ENCODE measurements around the gene VASH2. TPM values are rescaled to one million over a fixed set of nuclear protein-coding genes. Genes with fewer than 3 reads are reported as not detected.
A peak's percentile ranks its signal among the peaks of the same experiment; 100 is the strongest.

The VASH2 gene
- total RNA-seq, 1 donor from 2014 or later, result 1.2 TPM

GRCh38 chr1:212926372-212926771 lies 24.0 kb upstream of the VASH2 start:
- Histone ChIP-seq H3K36me3 (no peaks in the 10 kb centered on the region), H3K27ac (replicated peaks) (no peak overlapping the region), H3K9me3 (replicated peaks) (peaks cover 8% of the 10 kb centered on the region), H3K27me3 (ENCODE audit: low read depth) (peaks cover 30% of the 10 kb centered on the region), H3K4me1 (no peaks in the 10 kb centered on the region), H3K4me3 (no peak overlapping the region)
- intact Hi-C loops (cut with micrococcal nuclease), result no loop called here
- no peak for DNase-seq
- TF ChIP-seq CTCF (IDR thresholded peaks at IDR 0.05; ENCODE audit: borderline replicate concordance), result no peak

- no peaks in the 10 kb centered on the region for H3K36me3 ChIP-seq
- H3K27me3 ChIP-seq (ENCODE audit: low read depth), result peaks cover 14% of the 10 kb centered on the region
- intact Hi-C loops (cut with micrococcal nuclease), result no loop called here
- H3K27ac ChIP-seq (replicated peaks), result peak overlapping the region; percentile 27
- no peak for DNase-seq
- peaks cover 8% of the 10 kb centered on the region for H3K9me3 ChIP-seq (replicated peaks)
- no peaks in the 10 kb centered on the region for H3K4me1 ChIP-seq
- no peak overlapping the region for H3K4me3 ChIP-seq
- no peak for TF ChIP-seq CTCF (IDR thresholded peaks at IDR 0.05; ENCODE audit: borderline replicate concordance)
Observed at GRCh38 chr1:212928323-212929291, 21.7 kb upstream of the VASH2 start.

- H3K4me3 ChIP-seq, result no peak overlapping the region
- peaks cover 8% of the 10 kb centered on the region for H3K9me3 ChIP-seq (replicated peaks)
- no peak for DNase-seq
- peaks cover 2% of the 10 kb centered on the region for H3K27me3 ChIP-seq (ENCODE audit: low read depth)
- no peak overlapping the region for H3K27ac ChIP-seq (replicated peaks)
- intact Hi-C loops (cut with micrococcal nuclease), result no loop called here
- no peaks in the 10 kb centered on the region for H3K4me1 ChIP-seq
- no peaks in the 10 kb centered on the region for H3K36me3 ChIP-seq
- no peak for TF ChIP-seq CTCF (IDR thresholded peaks at IDR 0.05; ENCODE audit: borderline replicate concordance)
Observed at GRCh38 chr1:212930986-212931678, 19.2 kb upstream of the VASH2 start.

- intact Hi-C loops (cut with micrococcal nuclease), result no loop called here
Observed at GRCh38 chr1:212933815-212934471, 16.4 kb upstream of the VASH2 start.

More at GRCh38 chr1:212933815-212934471, 16.4 kb upstream of the VASH2 start:
- Histone ChIP-seq H3K4me1 (no peaks in the 10 kb centered on the region), H3K36me3 (no peaks in the 10 kb centered on the region), H3K4me3 (no peak overlapping the region), H3K9me3 (replicated peaks) (peaks cover 2% of the 10 kb centered on the region), H3K27ac (replicated peaks) (no peak overlapping the region), H3K27me3 (ENCODE audit: low read depth) (peaks cover 6% of the 10 kb centered on the region)
- DNase-seq, result no peak
- TF ChIP-seq CTCF (IDR thresholded peaks at IDR 0.05; ENCODE audit: borderline replicate concordance), result no peak

Measured in left ventricle myocardium inferior (tissue), 1 donor.